ENCODE data around the gene SRP72.

The SRP72 gene

GRCh38 chr4:56477192-56477702 is 9.8 kb downstream of the SRP72 start:
- no peak for TF ChIP-seq POLR2A (IDR thresholded peaks at IDR 0.05; ENCODE audit: extremely low read depth, insufficient read length)
- no peak for TF ChIP-seq MAX (IDR thresholded peaks at IDR 0.05; ENCODE audit: low read depth, low read length)
- no peak for TF ChIP-seq MYC (IDR thresholded peaks at IDR 0.05; ENCODE audit: low read depth, low read length)
- TF ChIP-seq CTCF (IDR thresholded peaks at IDR 0.05; ENCODE audit: low read depth, low read length) = no peak
- no peak for DNase-seq (ENCODE audit: low read depth)
- no peak overlapping the region for H3K4me3 ChIP-seq (ENCODE audit: low read depth, low read length)

DNA sequence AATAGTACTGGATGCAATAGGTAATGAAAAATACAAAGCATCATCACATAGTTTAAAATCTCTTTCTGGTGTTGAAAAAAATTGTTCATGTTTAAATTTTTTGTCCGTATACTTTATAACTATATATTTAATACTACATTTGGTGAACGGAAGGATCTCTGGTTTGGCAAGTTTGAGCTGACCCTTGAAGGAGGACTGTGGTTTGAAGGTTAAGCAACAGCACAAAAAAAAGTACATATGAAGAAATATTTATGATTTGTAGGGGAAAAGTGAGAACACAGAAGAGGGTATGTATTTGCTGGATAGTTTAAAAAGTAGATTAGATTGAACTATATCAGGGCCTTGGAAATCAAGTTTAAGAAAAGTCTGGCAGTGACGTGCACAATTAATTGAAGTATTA is 13.3 kb downstream of the SRP72 start:
- H3K4me3 ChIP-seq (ENCODE audit: low read depth, low read length) = no peak overlapping the region
- TF ChIP-seq CTCF (IDR thresholded peaks at IDR 0.05; ENCODE audit: low read depth, low read length) (no peak), MYC (IDR thresholded peaks at IDR 0.05; ENCODE audit: low read depth, low read length) (no peak)

DNA sequence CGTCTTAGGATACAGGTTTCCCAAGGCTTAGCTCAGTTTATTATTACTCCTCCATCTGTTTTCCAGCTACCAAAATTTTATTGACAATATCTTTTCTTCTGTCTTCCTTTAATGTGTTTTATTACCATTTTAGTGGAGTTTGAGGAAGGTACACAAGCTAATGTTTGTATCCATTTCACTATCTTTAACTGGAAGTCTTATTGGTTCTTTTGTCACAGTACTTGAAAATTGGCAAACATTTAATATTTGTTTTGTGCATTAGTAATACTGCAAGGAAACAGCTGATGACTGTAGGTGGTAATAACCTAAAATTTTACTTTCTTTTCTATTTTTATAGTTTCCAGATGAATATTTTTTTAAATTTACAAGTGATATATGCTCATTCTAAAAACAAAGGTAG is 28.8 kb downstream of the SRP72 start:
- H3K4me3 ChIP-seq (ENCODE audit: low read depth, low read length) = no peak overlapping the region
- no peak for DNase-seq (ENCODE audit: low read depth)
- TF ChIP-seq CTCF (IDR thresholded peaks at IDR 0.05; ENCODE audit: low read depth, low read length) = no peak
- TF ChIP-seq POLR2A (IDR thresholded peaks at IDR 0.05; ENCODE audit: extremely low read depth, insufficient read length) = no peak
- TF ChIP-seq MYC (IDR thresholded peaks at IDR 0.05; ENCODE audit: low read depth, low read length) = no peak
- no peak for TF ChIP-seq MAX (IDR thresholded peaks at IDR 0.05; ENCODE audit: low read depth, low read length)

More for the DNA sequence above, 13.3 kb downstream of the SRP72 start:
- DNase-seq (ENCODE audit: low read depth) = no peak

- DNase-seq (ENCODE audit: low read depth) = no peak
- H3K4me3 ChIP-seq (ENCODE audit: low read depth, low read length) = no peak within 1 kb of the TSS
Measured at GRCh38 chr4:56505269-56506130, 38.1 kb downstream of the SRP72 start, which contains the start of gene ARL9. TSS of gene ARL9 (plus strand) at chr4:56505791. CDS start at chr4:56505863, 72 bp downstream.

DNA sequence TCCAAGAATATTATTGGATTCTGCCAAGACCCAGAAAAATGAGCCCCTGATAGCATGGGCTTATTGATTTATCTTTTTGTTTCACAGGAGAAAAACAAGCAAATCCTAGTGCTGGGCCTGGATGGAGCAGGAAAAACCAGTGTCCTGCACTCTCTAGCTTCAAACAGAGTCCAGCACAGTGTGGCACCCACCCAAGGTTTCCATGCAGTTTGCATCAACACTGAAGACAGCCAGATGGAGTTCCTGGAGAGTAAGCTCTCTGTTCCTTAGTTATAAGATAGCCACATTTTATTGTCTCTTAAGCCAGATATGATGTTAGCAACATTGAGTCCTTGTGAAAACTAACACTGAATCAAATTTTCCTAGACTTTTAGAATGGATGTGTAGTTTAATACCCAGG is 43.7 kb downstream of the SRP72 start:
- H3K4me3 ChIP-seq (ENCODE audit: low read depth, low read length) = no peak overlapping the region
- DNase-seq (ENCODE audit: low read depth) = no peak
- TF ChIP-seq MYC (IDR thresholded peaks at IDR 0.05; ENCODE audit: low read depth, low read length) (no peak), MAX (IDR thresholded peaks at IDR 0.05; ENCODE audit: low read depth, low read length) (no peak), POLR2A (IDR thresholded peaks at IDR 0.05; ENCODE audit: extremely low read depth, insufficient read length) (no peak), CTCF (IDR thresholded peaks at IDR 0.05; ENCODE audit: low read depth, low read length) (no peak)

More at GRCh38 chr4:56505269-56506130, 38.1 kb downstream of the SRP72 start, which contains the start of gene ARL9:
- TF ChIP-seq CTCF (IDR thresholded peaks at IDR 0.05; ENCODE audit: low read depth, low read length) (no peak), MYC (IDR thresholded peaks at IDR 0.05; ENCODE audit: low read depth, low read length) (no peak), MAX (IDR thresholded peaks at IDR 0.05; ENCODE audit: low read depth, low read length) (no peak), POLR2A (IDR thresholded peaks at IDR 0.05; ENCODE audit: extremely low read depth, insufficient read length) (no peak)
